Measurements from ENCODE around the gene GEMIN5. TPM values are rescaled to one million over a fixed set of nuclear protein-coding genes. Genes with fewer than 3 reads are reported as not detected.

The GEMIN5 gene
- total RNA-seq, 1 donor from 2014 or later = 12.8 TPM

GRCh38 chr5:154866841-154867240, 71.2 kb downstream of the GEMIN5 start:
- no peak overlapping the region for H3K27ac ChIP-seq
- no peaks in the 10 kb centered on the region for H3K9me3 ChIP-seq
- TF ChIP-seq POLR2A (IDR thresholded peaks at IDR 0.05) (no peak), CTCF (IDR thresholded peaks at IDR 0.05) (no peak), POLR2AphosphoS5 (IDR thresholded peaks at IDR 0.05; ENCODE audit: insufficient read depth in 1 of 2, low read depth in 1 of 2) (no peak)
- peaks cover 13% of the 10 kb centered on the region for H3K4me1 ChIP-seq
- peaks cover 0 to 34% of the 10 kb centered on the region in 2 donors for H3K36me3 ChIP-seq
- no peak overlapping the region for H3K4me3 ChIP-seq
- intact Hi-C loops (cut with DNase I) = no loop called here
- H3K27me3 ChIP-seq = no peaks in the 10 kb centered on the region
- no peak for DNase-seq (ENCODE audit: extremely low spot score in 2 of 2)

- TF ChIP-seq POLR2A (IDR thresholded peaks at IDR 0.05) (no peak), CTCF (IDR thresholded peaks at IDR 0.05) (no peak), POLR2AphosphoS5 (IDR thresholded peaks at IDR 0.05; ENCODE audit: insufficient read depth in 1 of 2, low read depth in 1 of 2) (no peak)
- peaks cover 0 to 22% of the 10 kb centered on the region in 2 donors for H3K36me3 ChIP-seq
- intact Hi-C loops (cut with DNase I) = no loop called here
- H3K27me3 ChIP-seq = no peaks in the 10 kb centered on the region
- DNase-seq (ENCODE audit: extremely low spot score in 2 of 2) = no peak
- H3K9me3 ChIP-seq = no peaks in the 10 kb centered on the region
- peaks cover 25% of the 10 kb centered on the region for H3K4me1 ChIP-seq
- H3K4me3 ChIP-seq = no peak overlapping the region
- no peak overlapping the region for H3K27ac ChIP-seq
Measured at GRCh38 chr5:154865466-154866184, 72.4 kb downstream of the GEMIN5 start.

GRCh38 chr5:154863291-154864080, 74.5 kb downstream of the GEMIN5 start:
- intact Hi-C loops (cut with DNase I) = no loop called here
- Histone ChIP-seq H3K4me3 (no peak overlapping the region), H3K27me3 (no peaks in the 10 kb centered on the region), H3K4me1 (peaks cover 42% of the 10 kb centered on the region), H3K9me3 (no peaks in the 10 kb centered on the region), H3K36me3 (peaks cover 0 to 21% of the 10 kb centered on the region in 2 donors), H3K27ac (no peak overlapping the region)
- TF ChIP-seq CTCF (IDR thresholded peaks at IDR 0.05) (no peak), POLR2A (IDR thresholded peaks at IDR 0.05) (no peak), POLR2AphosphoS5 (IDR thresholded peaks at IDR 0.05; ENCODE audit: insufficient read depth in 1 of 2, low read depth in 1 of 2) (no peak)
- DNase-seq (ENCODE audit: extremely low spot score in 2 of 2) = no peak

GRCh38 chr5:154862766-154863165, 75.2 kb downstream of the GEMIN5 start:
- H3K27ac ChIP-seq = no peak overlapping the region
- no peak for TF ChIP-seq POLR2AphosphoS5 (IDR thresholded peaks at IDR 0.05; ENCODE audit: insufficient read depth in 1 of 2, low read depth in 1 of 2)
- TF ChIP-seq POLR2A (IDR thresholded peaks at IDR 0.05) = no peak
- no peak for TF ChIP-seq CTCF (IDR thresholded peaks at IDR 0.05)
- intact Hi-C loops (cut with DNase I) = no loop called here
- no peak for DNase-seq (ENCODE audit: extremely low spot score in 2 of 2)
- peaks cover 42% of the 10 kb centered on the region for H3K4me1 ChIP-seq
- H3K27me3 ChIP-seq = no peaks in the 10 kb centered on the region
- peaks cover 0 to 21% of the 10 kb centered on the region in 2 donors for H3K36me3 ChIP-seq
- no peaks in the 10 kb centered on the region for H3K9me3 ChIP-seq
- H3K4me3 ChIP-seq = no peak overlapping the region

GRCh38 chr5:154861946-154862345, 76.1 kb downstream of the GEMIN5 start:
- Histone ChIP-seq H3K27me3 (no peaks in the 10 kb centered on the region), H3K9me3 (no peaks in the 10 kb centered on the region), H3K27ac (no peak overlapping the region), H3K36me3 (peaks cover 0 to 21% of the 10 kb centered on the region in 2 donors), H3K4me3 (no peak overlapping the region), H3K4me1 (peaks cover 44% of the 10 kb centered on the region)
- no peak for DNase-seq (ENCODE audit: extremely low spot score in 2 of 2)
- no peak for TF ChIP-seq CTCF (IDR thresholded peaks at IDR 0.05)
- TF ChIP-seq POLR2AphosphoS5 (IDR thresholded peaks at IDR 0.05; ENCODE audit: insufficient read depth in 1 of 2, low read depth in 1 of 2) = no peak
- TF ChIP-seq POLR2A (IDR thresholded peaks at IDR 0.05) = no peak
- intact Hi-C loops (cut with DNase I) = no loop called here

All from vagina (tissue), 2 donors.